ENCODE measurements around the gene PCBP3.
"Not testable (repeated sequence)": the region's sequence is repeated elsewhere in the genome, so short reads cannot be mapped to it uniquely, and the experiment has no call there.

PCBP3 gene

DNA sequence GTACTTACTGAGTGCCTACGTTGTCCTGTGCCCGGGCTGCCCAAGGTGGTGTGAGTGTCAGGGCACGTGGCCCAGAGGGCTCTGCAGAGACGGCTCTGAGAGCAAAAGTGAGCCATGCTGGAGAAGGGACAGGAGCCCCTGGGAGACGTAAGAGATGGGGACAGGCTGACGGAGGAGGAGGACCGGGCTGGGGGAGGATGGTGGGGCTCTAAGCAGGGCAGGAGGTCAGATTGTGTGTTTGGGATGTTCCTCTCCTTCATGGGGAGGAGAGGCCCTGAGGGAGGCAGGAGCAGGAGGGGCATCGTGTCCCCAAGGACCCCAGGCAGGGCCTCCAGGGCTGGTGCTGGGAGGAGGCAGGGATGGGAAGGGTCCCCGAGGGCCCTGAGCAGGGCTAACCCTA lies 158.9 kb downstream of the PCBP3 start:
- TF ChIP-seq ZNF274 (IDR thresholded peaks at IDR 0.05; ENCODE audit: low read depth, low read length), result no peak

DNA sequence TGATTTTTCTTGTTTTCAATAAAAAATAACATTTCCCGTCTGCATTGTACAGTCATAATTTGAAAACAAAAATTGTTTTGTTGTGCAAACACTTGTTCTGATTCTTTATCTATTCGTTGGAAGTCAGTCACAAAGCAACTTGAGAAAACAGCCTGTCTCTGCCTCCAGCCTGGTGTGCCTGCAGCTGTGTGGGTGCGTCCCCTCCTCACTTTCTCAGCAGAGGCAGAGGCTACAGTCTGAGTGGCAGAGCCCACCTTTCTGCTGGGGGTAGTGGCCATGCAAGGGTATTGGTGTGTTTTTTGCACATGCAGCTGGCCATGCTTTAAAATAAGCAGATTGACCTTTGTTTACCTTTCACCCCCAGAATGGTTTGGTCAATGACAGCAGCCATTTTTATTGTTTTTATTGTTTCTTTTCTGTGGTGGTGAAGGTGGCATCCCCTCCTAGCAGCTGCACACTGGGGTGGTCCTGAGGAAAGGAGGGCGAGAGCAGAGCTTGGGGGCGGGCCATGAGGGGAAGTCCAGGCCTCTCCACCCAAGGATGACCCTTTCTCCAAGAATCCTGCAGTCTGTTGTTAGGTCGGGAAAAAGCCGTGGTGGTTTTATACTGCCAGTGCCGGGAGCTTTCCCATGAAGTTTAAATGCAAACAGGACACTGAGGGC lies 159.6 kb downstream of the PCBP3 start:
- TF ChIP-seq ZNF274 (IDR thresholded peaks at IDR 0.05; ENCODE audit: low read depth, low read length), result no peak
- no peak overlapping the region for H3K4me3 ChIP-seq (ENCODE audit: low read length)

More for the DNA sequence above, 158.9 kb downstream of the PCBP3 start:
- H3K4me3 ChIP-seq (ENCODE audit: low read length), result no peak overlapping the region

- H3K4me3 ChIP-seq (ENCODE audit: low read length), result no peak overlapping the region
- TF ChIP-seq ZNF274 (IDR thresholded peaks at IDR 0.05; ENCODE audit: low read depth, low read length), result no peak
Observed at GRCh38 chr21:45803618-45804340, 160.3 kb downstream of the PCBP3 start.

DNA sequence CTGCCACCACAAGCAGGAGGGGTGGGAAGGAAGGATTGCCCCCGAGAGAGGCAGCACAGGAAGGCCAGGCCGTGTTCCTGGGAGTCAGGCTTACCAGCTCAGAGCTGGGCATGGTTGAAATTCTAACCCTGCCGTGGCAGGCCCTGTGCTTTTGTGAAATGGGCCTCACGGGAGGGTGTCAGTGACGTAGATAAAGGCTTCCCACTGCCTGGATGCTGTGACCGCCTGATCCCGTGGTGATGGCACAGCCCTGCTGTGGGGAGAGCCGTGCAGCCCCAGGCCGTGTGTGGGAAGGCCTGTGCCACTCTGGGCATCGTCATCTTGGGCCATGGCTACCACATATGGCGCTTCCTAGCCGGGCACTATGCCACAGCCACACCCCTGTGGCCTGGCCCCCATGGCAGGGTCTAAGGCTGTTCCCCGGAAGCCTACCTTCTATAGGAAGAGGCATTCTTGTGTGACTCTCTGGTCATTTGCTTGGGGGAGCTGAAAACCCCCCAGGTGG lies 161.3 kb downstream of the PCBP3 start:
- TF ChIP-seq ZNF274 (IDR thresholded peaks at IDR 0.05; ENCODE audit: low read depth, low read length), result no peak
- H3K4me3 ChIP-seq (ENCODE audit: low read length), result no peak overlapping the region

DNA sequence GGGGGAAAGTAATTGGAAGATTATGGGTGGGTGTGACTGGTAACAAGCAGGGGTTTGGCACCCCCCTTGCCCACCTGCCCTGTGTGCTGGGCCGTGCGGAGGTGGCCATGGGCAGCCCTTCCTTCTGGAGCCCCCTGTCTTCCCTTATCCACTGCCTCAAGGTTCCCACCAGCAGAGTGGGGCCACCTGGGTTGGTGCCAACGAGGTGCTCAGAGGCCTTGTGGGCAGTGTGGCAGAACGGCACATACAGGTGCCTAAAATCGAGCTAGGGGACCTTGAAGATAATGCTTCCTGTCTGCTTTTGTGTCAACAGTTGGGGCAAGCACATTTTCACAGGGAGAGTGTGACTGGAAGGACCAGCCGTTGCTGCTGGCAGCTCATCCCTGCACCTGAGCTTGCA lies 161.8 kb downstream of the PCBP3 start:
- H3K4me3 ChIP-seq (ENCODE audit: low read length), result no peak overlapping the region
- no peak for TF ChIP-seq ZNF274 (IDR thresholded peaks at IDR 0.05; ENCODE audit: low read depth, low read length)

DNA sequence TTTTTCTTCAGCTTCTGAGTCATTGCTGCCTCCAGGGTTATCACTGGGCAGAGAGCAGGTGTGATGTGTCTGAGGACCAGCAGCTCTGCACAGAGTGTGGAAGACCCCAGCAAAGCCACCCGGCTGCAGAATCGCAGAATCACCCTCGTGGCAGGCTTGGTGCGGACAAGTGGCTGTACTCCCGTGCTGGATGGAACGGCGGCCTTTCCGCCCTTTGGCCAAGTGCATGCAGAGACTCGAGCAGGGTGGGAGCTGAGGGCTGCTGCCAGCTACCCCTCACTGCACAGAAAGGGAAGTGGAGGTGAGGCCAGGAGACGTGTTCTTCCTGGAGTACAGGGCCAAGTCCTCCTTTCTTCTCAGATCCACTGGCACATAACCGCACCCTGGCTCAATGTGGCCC lies 162.5 kb downstream of the PCBP3 start:
- H3K4me3 ChIP-seq (ENCODE audit: low read length), result no peak overlapping the region
- no peak for TF ChIP-seq ZNF274 (IDR thresholded peaks at IDR 0.05; ENCODE audit: low read depth, low read length)

GRCh38 chr21:45808663-45809062 lies 165.1 kb downstream of the PCBP3 start:
- not testable (repeated sequence) for H3K4me3 ChIP-seq (ENCODE audit: low read length)

GRCh38 chr21:45809421-45809820 lies 165.9 kb downstream of the PCBP3 start:
- H3K4me3 ChIP-seq (ENCODE audit: low read length), result no peak overlapping the region
- no peak for TF ChIP-seq ZNF274 (IDR thresholded peaks at IDR 0.05; ENCODE audit: low read depth, low read length)

DNA sequence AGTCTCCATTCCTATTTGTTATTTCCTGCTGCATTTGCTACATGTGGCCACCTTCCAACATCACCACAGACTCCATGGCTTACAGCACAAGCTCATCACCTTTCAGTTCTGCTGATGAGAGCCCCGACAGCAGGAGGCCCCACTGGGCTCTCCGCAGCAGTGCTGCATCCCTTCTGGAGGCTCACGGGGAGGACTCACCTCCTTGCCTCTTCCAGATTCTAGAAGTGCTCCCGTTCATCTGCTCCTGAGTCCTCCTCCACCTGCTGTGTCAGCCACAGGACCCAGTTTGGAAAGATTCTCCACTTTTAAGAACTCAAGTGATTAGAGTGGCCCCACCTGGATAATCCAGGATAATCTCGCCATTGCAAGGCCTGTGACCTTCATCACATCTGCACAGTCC lies 167.6 kb downstream of the PCBP3 start:
- TF ChIP-seq ZNF274 (IDR thresholded peaks at IDR 0.05; ENCODE audit: low read depth, low read length), result no peak
- H3K4me3 ChIP-seq (ENCODE audit: low read length), result no peak overlapping the region

DNA sequence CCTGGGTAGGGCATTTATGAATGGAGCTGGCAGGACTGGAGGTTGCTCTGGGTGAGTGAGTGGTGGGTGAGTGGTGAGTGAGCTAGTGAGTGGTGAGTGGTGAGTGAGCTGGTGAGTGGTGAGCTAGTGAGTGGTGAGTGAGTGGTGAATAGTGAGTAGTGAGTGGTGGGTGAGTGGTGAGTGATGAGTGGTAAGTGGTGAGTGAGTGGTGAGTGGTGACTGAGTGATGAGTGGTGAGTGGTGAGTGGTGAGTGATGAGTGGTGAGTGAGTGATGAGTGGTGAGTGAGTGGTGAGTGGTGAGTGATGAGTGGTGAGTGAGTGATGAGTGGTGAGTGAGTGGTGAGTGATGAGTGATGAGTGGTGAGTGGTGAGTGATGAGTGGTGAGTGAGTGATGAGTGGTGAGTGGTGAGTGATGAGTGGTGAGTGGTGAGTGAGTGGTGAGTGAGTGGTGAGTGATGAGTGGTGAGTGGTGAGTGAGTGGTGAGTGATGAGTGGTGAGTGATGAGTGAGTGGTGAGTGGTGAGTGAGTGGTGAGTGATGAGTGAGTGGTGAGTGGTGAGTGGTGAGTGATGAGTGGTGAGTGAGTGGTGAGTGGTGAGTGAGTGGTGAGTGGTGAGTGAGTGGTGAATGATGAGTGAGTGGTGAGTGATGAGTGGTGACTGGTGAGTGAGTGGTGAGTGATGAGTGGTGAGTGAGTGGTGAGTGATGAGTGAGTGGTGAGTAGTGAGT lies 170.8 kb downstream of the PCBP3 start:
- H3K4me3 ChIP-seq (ENCODE audit: low read length), result not testable (repeated sequence)

GRCh38 chr21:45815781-45816180 lies 172.3 kb downstream of the PCBP3 start:
- H3K4me3 ChIP-seq (ENCODE audit: low read length), result not testable (repeated sequence)

- TF ChIP-seq ZNF274 (IDR thresholded peaks at IDR 0.05; ENCODE audit: low read depth, low read length), result no peak
- H3K4me3 ChIP-seq (ENCODE audit: low read length), result no peak overlapping the region
Observed at GRCh38 chr21:45816794-45817193, 173.3 kb downstream of the PCBP3 start.

GRCh38 chr21:45817345-45817744 lies 173.8 kb downstream of the PCBP3 start:
- no peak for TF ChIP-seq ZNF274 (IDR thresholded peaks at IDR 0.05; ENCODE audit: low read depth, low read length)

DNA sequence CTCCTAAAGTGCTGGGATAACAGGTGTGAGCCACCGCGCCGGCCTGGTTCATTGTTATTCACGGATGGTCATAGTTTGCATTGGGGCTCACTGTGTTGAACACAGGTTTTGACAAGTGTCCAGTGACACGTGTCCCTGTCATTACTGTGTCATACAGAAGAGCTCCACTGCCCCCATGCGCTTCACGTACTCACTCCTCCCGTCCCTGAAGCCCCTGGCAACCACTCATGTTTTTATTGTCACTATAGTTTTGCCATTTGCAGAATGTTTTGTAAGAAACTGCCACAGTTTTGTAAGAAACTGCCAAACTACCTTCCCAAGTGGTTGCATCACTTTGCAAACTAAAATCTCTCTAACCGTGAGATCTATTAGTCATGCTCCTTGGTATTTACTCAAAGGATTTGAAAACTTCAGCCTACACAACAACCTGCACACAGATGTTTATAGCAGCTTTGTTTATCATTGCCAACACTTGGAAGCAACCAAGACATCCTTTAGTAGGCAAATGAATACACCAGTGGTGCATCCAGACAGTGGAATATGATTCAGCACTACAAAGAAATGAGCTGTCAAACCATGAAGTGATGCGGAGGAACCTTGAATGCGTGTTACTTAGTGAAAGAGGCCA lies 174.9 kb downstream of the PCBP3 start:
- no peak overlapping the region for H3K4me3 ChIP-seq (ENCODE audit: low read length)
- TF ChIP-seq ZNF274 (IDR thresholded peaks at IDR 0.05; ENCODE audit: low read depth, low read length), result no peak

More at GRCh38 chr21:45817345-45817744, 173.8 kb downstream of the PCBP3 start:
- no peak overlapping the region for H3K4me3 ChIP-seq (ENCODE audit: low read length)

All from GM08714 (cell line).